Bronchial epithelial cell (primary cell): ENCODE data around the gene DTX4. TPM values are rescaled to one million over a fixed set of nuclear protein-coding genes. Genes with fewer than 3 reads are reported as not detected.

ENCODE experiments used
- DNase-seq: peaks from one replicate; pipeline ENCODE4 v3.0.0-alpha.2; 2010; ENCODE audit warnings: low read depth
- FAIRE-seq: peaks from 2 replicates; lab custom pipeline; 2011; peaks lifted over from hg19 to GRCh38; lab: Jason Lieb, UNC
- H3K27me3 ChIP-seq: 2 replicates; pipeline ENCODE4 v1.5.1; 2011; ENCODE audit warnings: low read length; ENCODE audit not compliant: control insufficient read depth, insufficient read depth
- H3K36me3 ChIP-seq: 2 replicates; pipeline ENCODE4 v1.5.1; 2011; ENCODE audit warnings: low read length; ENCODE audit not compliant: control insufficient read depth, insufficient read depth
- H3K4me3 ChIP-seq: 2 replicates; pipeline ENCODE4 v1.5.1; 2011; ENCODE audit warnings: mild to moderate bottlenecking, low read depth, low read length, control low read depth
- total RNA-seq: library from RNA; depleted of rRNA; stranded (reverse); fragments of >200 nt; gene quantifications from 2 replicates; pipeline ENCODE4 v1.2.1, GENCODE V29; 2014
- TF ChIP-seq, protein P1 (sequence below): IDR thresholded peaks from 2 replicates; pipeline ENCODE4 v1.5.1; 2011; ENCODE audit warnings: mild to moderate bottlenecking, moderate library complexity, low read length, control low read depth, inconsistent platforms; ENCODE audit not compliant: insufficient read depth, severe bottlenecking

The DTX4 gene
- total RNA-seq, 1 donor from 2014 or later, result 2.4 TPM

DNA sequence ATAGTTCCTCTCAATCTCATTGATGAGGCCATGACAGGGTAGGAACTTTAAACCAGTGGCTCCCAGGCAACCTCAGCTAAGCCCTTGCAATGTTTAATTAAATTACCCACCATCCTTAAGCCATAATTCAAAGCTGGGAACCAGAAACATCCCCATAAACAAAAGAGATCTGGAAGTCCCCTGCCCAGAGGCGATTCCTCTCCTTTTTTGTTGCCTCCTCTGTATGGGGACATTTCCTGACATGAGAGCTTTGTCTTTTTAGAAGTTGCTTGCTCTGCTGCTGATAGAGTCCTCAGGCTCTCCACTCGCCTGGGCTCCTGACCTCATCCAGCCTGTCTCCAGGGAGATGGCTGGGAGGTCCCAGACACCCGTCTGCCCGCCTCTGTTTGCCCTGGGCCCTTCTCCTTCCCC lies 3.2 kb downstream of the DTX4 start:
- no peak for FAIRE-seq
- no peaks in the 10 kb centered on the region for H3K27me3 ChIP-seq
- no peak overlapping the region for H3K4me3 ChIP-seq
- TF ChIP-seq, protein P1, sequence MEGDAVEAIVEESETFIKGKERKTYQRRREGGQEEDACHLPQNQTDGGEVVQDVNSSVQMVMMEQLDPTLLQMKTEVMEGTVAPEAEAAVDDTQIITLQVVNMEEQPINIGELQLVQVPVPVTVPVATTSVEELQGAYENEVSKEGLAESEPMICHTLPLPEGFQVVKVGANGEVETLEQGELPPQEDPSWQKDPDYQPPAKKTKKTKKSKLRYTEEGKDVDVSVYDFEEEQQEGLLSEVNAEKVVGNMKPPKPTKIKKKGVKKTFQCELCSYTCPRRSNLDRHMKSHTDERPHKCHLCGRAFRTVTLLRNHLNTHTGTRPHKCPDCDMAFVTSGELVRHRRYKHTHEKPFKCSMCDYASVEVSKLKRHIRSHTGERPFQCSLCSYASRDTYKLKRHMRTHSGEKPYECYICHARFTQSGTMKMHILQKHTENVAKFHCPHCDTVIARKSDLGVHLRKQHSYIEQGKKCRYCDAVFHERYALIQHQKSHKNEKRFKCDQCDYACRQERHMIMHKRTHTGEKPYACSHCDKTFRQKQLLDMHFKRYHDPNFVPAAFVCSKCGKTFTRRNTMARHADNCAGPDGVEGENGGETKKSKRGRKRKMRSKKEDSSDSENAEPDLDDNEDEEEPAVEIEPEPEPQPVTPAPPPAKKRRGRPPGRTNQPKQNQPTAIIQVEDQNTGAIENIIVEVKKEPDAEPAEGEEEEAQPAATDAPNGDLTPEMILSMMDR, result no peak
- no peak for DNase-seq
- H3K36me3 ChIP-seq, result peaks cover 6% of the 10 kb centered on the region

DNA sequence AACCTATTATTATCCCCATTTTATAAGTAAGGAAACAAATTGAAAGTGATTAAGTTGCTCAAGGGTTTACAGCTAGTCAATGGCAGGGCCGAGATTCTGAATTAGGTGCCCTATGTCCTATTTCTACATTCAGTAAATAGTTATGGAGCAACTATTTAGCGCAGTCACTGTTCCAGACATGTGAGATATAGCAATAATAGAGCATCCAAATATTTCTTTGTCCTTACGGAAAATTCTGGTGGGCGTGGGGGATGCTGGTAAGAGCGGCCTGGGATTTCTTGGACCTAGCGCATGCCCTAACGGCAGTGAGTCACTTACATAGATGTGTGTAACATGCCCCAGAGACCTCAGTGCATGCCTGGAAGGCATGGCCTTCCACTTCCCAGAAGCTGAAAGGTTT lies 4.4 kb downstream of the DTX4 start:
- no peak overlapping the region for H3K4me3 ChIP-seq
- DNase-seq, result no peak

DNA sequence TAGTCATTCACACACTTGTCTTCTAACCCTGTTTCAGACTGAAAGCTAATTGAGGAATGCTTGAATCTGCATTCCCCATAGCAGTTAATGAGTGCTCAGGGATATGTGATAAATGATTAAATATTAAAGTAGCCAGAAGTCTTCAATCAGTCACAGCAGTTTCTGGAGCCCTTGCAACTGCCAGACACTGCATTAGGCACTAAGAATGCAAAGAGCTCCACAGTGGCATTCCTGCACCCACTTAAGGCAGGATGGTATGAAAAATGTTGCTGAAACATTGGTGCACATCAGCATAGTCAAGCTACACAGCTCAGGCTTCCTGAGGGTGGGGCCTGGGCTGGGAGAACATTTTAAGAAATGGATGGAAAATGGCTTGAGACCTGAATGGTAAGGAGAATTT lies 6.5 kb downstream of the DTX4 start:
- DNase-seq, result no peak
- no peak for FAIRE-seq
- no peak overlapping the region for H3K4me3 ChIP-seq
- TF ChIP-seq, protein P1, result no peak
- H3K27me3 ChIP-seq, result no peaks in the 10 kb centered on the region
- H3K36me3 ChIP-seq, result peaks cover 12% of the 10 kb centered on the region

More for the DNA sequence above, 4.4 kb downstream of the DTX4 start:
- TF ChIP-seq, protein P1, result no peak
- Histone ChIP-seq H3K27me3 (no peaks in the 10 kb centered on the region), H3K36me3 (peaks cover 6% of the 10 kb centered on the region)
- no peak for FAIRE-seq

GRCh38 chr11:59179121-59179520 lies 7.2 kb downstream of the DTX4 start:
- FAIRE-seq (no peak), DNase-seq (no peak)
- TF ChIP-seq, protein P1, result no peak
- no peak overlapping the region for H3K4me3 ChIP-seq
- no peaks in the 10 kb centered on the region for H3K27me3 ChIP-seq
- peaks cover 12% of the 10 kb centered on the region for H3K36me3 ChIP-seq

GRCh38 chr11:59180168-59180776 lies 8.3 kb downstream of the DTX4 start:
- Histone ChIP-seq H3K27me3 (no peaks in the 10 kb centered on the region), H3K36me3 (peaks cover 12% of the 10 kb centered on the region), H3K4me3 (no peak overlapping the region)
- TF ChIP-seq, protein P1, result no peak
- DNase-seq, result no peak
- FAIRE-seq, result peak; percentile 40

DNA sequence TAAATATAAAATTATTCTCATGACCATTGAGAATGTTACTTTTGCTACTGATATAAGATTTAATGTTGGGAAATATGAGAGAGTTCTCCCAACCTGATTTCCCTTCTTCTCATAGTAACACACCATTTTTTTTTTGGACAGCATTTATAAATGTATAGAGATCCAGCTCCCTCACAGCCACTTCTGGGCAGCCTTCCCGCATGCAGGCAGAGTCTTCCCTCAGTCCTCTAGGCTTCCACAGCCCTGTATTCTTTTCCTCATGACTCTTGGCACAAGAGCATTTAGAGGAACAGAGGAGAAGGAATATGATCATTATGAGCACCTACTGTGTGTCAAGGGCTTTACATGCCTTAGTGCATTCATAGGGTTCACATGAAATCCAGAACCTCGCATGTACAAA lies 9.0 kb downstream of the DTX4 start:
- no peak overlapping the region for H3K4me3 ChIP-seq
- H3K27me3 ChIP-seq, result no peaks in the 10 kb centered on the region
- FAIRE-seq (no peak), DNase-seq (peak; percentile 29)
- peaks cover 12% of the 10 kb centered on the region for H3K36me3 ChIP-seq
- TF ChIP-seq, protein P1, result no peak
